Embryonic facial prominence (tissue), 1 donor: ENCODE data around the gene ANKRD36C.
"Not testable (repeated sequence)": the region's sequence is repeated elsewhere in the genome, so short reads cannot be mapped to it uniquely, and the experiment has no call there.

Source experiments
- DNase-seq: peaks from one replicate; pipeline ENCODE4 v3.0.0-alpha.2; 2016; ENCODE audit errors: extremely low spot score

ANKRD36C gene

GRCh38 chr2:95799147-95799889 lies 192.3 kb downstream of the ANKRD36C start:
- not testable (repeated sequence) for DNase-seq

- not testable (repeated sequence) for DNase-seq
Observed at GRCh38 chr2:95796249-95797099, 195.2 kb downstream of the ANKRD36C start.

- not testable (repeated sequence) for DNase-seq
Observed at GRCh38 chr2:95793970-95794369, 197.7 kb downstream of the ANKRD36C start.

GRCh38 chr2:95790180-95790579 lies 201.4 kb downstream of the ANKRD36C start:
- not testable (repeated sequence) for DNase-seq

- DNase-seq, result not testable (repeated sequence)
Observed at GRCh38 chr2:95789385-95789784, 202.2 kb downstream of the ANKRD36C start.

- not testable (repeated sequence) for DNase-seq
Observed at GRCh38 chr2:95788642-95789041, 203.0 kb downstream of the ANKRD36C start.
